GM12872 (cell line): ENCODE data around the gene HNRNPD.

ENCODE experiments used
- CTCF ChIP-seq: IDR thresholded peaks from 3 replicates; pipeline ENCODE4 v1.5.1; 2011; ENCODE audit warnings: low read depth, mild to moderate bottlenecking, low read length, moderate library complexity; ENCODE audit not compliant: insufficient read depth

HNRNPD gene

GRCh38 chr4:82352825-82353366 lies 20.9 kb downstream of the HNRNPD start:
- no peak for TF ChIP-seq CTCF

GRCh38 chr4:82352118-82352824 lies 21.5 kb downstream of the HNRNPD start:
- no peak for TF ChIP-seq CTCF

GRCh38 chr4:82346126-82346525 lies 27.7 kb downstream of the HNRNPD start:
- no peak for TF ChIP-seq CTCF

GRCh38 chr4:82335043-82335442 lies 38.7 kb downstream of the HNRNPD start:
- no peak for TF ChIP-seq CTCF

- TF ChIP-seq CTCF, result no peak
Observed at GRCh38 chr4:82331814-82332213, 42.0 kb downstream of the HNRNPD start.

GRCh38 chr4:82320351-82320750 lies 53.4 kb downstream of the HNRNPD start:
- TF ChIP-seq CTCF, result no peak
